Liver (tissue), 9 donors: ENCODE results near the gene TET3. TPM values are rescaled to one million over a fixed set of nuclear protein-coding genes. Genes with fewer than 3 reads are reported as not detected.

Experiments used
- DNase-seq: peaks from one replicate; pipeline ENCODE4 v3.0.0-alpha.2; 2017; ENCODE audit warnings: low spot score
- H3K27ac ChIP-seq, 2 donors: one replicate each; pipeline ENCODE4 v1.7.0; 2013; ENCODE audit warnings: inconsistent platforms in 2 of 2, low read length in 2 of 2, control low read depth in 1 of 2, low read depth in 1 of 2, mild to moderate bottlenecking in 1 of 2
- H3K27me3 ChIP-seq, 4 donors: one replicate each; pipeline versions ENCODE4 v1.6.1 to v1.7.0; 2013; ENCODE audit warnings: low read length in 3 of 4, inconsistent platforms in 1 of 4, mild to moderate bottlenecking in 1 of 4, moderate library complexity in 1 of 4; ENCODE audit not compliant: control insufficient read depth in 4 of 4, insufficient read depth in 4 of 4
- H3K36me3 ChIP-seq, 4 donors: one replicate each; pipeline versions ENCODE4 v1.6.1 to v1.7.0; 2013; ENCODE audit warnings: low read length in 3 of 4, mild to moderate bottlenecking in 3 of 4, low read depth in 1 of 4, moderate library complexity in 1 of 4; ENCODE audit not compliant: control insufficient read depth in 4 of 4, insufficient read depth in 3 of 4
- H3K4me1 ChIP-seq, 4 donors: one replicate each; pipeline versions ENCODE4 v1.6.1 to v1.7.0; 2013; ENCODE audit warnings: low read length in 3 of 4, mild to moderate bottlenecking in 3 of 4, moderate library complexity in 1 of 4; ENCODE audit not compliant: control insufficient read depth in 4 of 4, insufficient read depth in 4 of 4
- H3K4me3 ChIP-seq, 3 donors: one replicate each; pipeline versions ENCODE4 v1.6.1 to v1.7.0; 2013; ENCODE audit warnings: low read length in 3 of 3, control low read depth in 1 of 3, low read depth in 1 of 3, mild to moderate bottlenecking in 1 of 3
- H3K9ac ChIP-seq, 2 donors: one replicate each; pipeline ENCODE4 v1.7.0; 2013; ENCODE audit warnings: low read length in 2 of 2, mild to moderate bottlenecking in 2 of 2, moderate library complexity in 2 of 2, control low read depth in 1 of 2, low read depth in 1 of 2
- H3K9me3 ChIP-seq, 4 donors: one replicate each; pipeline versions ENCODE4 v1.6.1 to v1.7.0; 2013; ENCODE audit warnings: low read length in 3 of 4; ENCODE audit not compliant: control insufficient read depth in 4 of 4
- EGR1 ChIP-seq, 2 donors: IDR thresholded peaks; 2 replicates each; pipeline ENCODE4 v1.6.1; 2016 to 2018; ENCODE audit warnings: antibody characterized with exemption in 2 of 2, low read depth in 2 of 2
- FOXA2 ChIP-seq: IDR thresholded peaks from 2 replicates; pipeline ENCODE4 v1.6.1; 2016; ENCODE audit warnings: antibody characterized with exemption
- GABPA ChIP-seq, 2 donors: IDR thresholded peaks in 1 of 2; conservative IDR thresholded peaks in 1 of 2; 2 replicates each; pipeline ENCODE4 v1.6.1; 2016; ENCODE audit warnings: antibody characterized with exemption in 2 of 2, mild to moderate bottlenecking in 1 of 2, moderate library complexity in 1 of 2
- HNF4A ChIP-seq, 2 donors: conservative IDR thresholded peaks; 2 replicates each; pipeline ENCODE4 v1.6.1; 2016; ENCODE audit warnings: antibody characterized with exemption in 2 of 2, mild to moderate bottlenecking in 2 of 2
- JUND ChIP-seq, 2 donors: IDR thresholded peaks; 2 replicates each; pipeline ENCODE4 v1.6.1; 2016; ENCODE audit warnings: antibody characterized with exemption in 2 of 2
- MAX ChIP-seq: IDR thresholded peaks from 2 replicates; pipeline ENCODE4 v1.6.1; 2016; ENCODE audit warnings: antibody characterized with exemption
- RAD21 ChIP-seq, 2 donors: IDR thresholded peaks; 2 replicates each; pipeline ENCODE4 v1.6.1; 2016; ENCODE audit warnings: antibody characterized with exemption in 2 of 2, mild to moderate bottlenecking in 2 of 2
- REST ChIP-seq: IDR thresholded peaks from 2 replicates; pipeline ENCODE4 v1.6.1; 2016; ENCODE audit warnings: antibody characterized with exemption, mild to moderate bottlenecking
- RXRA ChIP-seq, 2 donors: IDR thresholded peaks; 2 replicates each; pipeline ENCODE4 v1.6.1; 2017 to 2018; ENCODE audit warnings: antibody characterized with exemption in 2 of 2, mild to moderate bottlenecking in 1 of 2
- SP1 ChIP-seq: IDR thresholded peaks from 2 replicates; pipeline ENCODE4 v1.6.1; 2018; ENCODE audit warnings: antibody characterized with exemption, mild to moderate bottlenecking
- TAF1 ChIP-seq: conservative IDR thresholded peaks from 2 replicates; pipeline ENCODE4 v1.6.1; 2016; ENCODE audit warnings: antibody characterized with exemption, mild to moderate bottlenecking
- YY1 ChIP-seq: IDR thresholded peaks from 2 replicates; pipeline ENCODE4 v1.6.1; 2016; ENCODE audit warnings: antibody characterized with exemption, mild to moderate bottlenecking
- WGBS: extraction: QIAGEN DNeasy Blood & Tissue Kit; methylation state at CpG from one replicate; pipeline ENCODE4 v1.1.7; 2013; 5-methylcytosine and 5-hydroxymethylcytosine counted together
- polyA plus RNA-seq, 2 donors: library from polyadenylated mRNA; stranded (reverse) in 1 of 2; unstranded in 1 of 2; fragments of 200-250 nt in 1 of 2; fragments of >200 nt in 1 of 2; fragmentation: Nextera tagmentation in 1 of 2; extraction: Ambion mirVana in 1 of 2; gene quantifications; one replicate each; pipeline versions ENCODE4 v1.2.1 to v1.2.3, GENCODE V29; 2013 to 2015
- total RNA-seq, 2 donors: library from RNA; depleted of rRNA; stranded (reverse); fragments of >200 nt; gene quantifications; one replicate each; pipeline ENCODE4 v1.2.3, GENCODE V29; 2014
- TF ChIP-seq, protein P1 (sequence below): fragments of 150-350 bp; IDR thresholded peaks from 2 replicates; pipeline ENCODE4 v1.5.1; 2017; ENCODE audit warnings: improper control_type of control experiment, low read depth, low read length; ENCODE audit not compliant: missing input control
- TF ChIP-seq, protein P2 (sequence below): IDR thresholded peaks from 2 replicates; pipeline ENCODE4 v1.6.1; 2016; ENCODE audit warnings: antibody characterized with exemption
- donor health status: healthy.
- donor health status: healthy.
- donor health status: healthy.
- donor health status: healthy.
- donor health status: healthy.

The TET3 gene
- total and polyA plus RNA-seq, 4 donors: 0.89 to 16.2 (median 3.2) TPM

DNA sequence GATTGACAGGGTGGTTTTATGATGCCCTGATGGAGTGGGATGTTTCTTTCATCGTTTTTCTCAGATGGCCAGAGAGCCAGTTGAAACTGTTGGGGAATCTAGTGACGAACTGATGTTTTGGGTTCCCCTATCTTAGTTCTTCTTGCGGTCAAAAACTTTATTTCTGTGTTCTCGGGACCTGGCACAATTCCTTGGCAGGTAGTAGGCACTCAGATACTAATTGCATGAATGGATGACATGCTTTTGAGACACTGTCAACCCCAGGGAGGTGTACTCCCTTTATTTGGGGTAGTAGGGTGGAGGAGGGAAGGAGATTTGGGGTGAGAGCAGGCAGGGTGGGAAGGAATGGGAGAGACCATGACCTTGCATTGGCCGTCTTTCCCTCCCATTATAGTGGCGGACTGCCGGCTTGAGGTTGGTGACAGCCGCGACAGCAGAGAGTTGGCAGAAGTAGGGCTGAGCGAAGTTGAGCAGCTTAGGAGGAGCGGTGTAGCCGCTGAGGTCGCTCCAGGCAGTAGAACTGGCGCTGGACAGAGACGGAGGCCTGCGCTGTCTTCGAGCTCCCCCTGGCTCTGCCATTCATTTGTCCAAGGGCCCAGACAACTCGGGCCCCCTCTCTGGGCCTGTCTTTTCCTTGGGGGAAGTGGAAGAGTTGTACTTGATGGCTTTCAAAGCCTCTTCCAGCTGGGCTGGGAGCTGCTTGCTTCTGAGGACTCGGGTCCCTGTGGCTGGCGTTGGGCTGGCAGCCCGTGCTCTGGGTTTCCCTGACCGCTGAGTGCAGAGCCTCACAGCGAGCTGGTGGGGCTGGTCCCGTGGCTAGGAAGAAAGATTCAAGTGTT, 2.6 kb downstream of the TET3 start:
- Histone ChIP-seq H3K9ac (no peak overlapping the region), H3K4me3 (no peak overlapping the region), H3K9me3 (no peaks in the 10 kb centered on the region), H3K4me1 (peaks cover 9 to 48% (median 37%) of the 10 kb centered on the region in 4 donors), H3K27me3 (no peaks in the 10 kb centered on the region), H3K27ac (no peak overlapping the region), H3K36me3 (peaks cover 0 to 2% (median 0%) of the 10 kb centered on the region in 4 donors)
- DNase-seq: no peak
- TF ChIP-seq RAD21 (IDR thresholded peaks at IDR 0.05) (peak; percentile 57 to 63), REST (peak; percentile 24), TAF1 (no peak)
- WGBS: 52% methylated on average over 24 of the region's 24 CpGs

DNA sequence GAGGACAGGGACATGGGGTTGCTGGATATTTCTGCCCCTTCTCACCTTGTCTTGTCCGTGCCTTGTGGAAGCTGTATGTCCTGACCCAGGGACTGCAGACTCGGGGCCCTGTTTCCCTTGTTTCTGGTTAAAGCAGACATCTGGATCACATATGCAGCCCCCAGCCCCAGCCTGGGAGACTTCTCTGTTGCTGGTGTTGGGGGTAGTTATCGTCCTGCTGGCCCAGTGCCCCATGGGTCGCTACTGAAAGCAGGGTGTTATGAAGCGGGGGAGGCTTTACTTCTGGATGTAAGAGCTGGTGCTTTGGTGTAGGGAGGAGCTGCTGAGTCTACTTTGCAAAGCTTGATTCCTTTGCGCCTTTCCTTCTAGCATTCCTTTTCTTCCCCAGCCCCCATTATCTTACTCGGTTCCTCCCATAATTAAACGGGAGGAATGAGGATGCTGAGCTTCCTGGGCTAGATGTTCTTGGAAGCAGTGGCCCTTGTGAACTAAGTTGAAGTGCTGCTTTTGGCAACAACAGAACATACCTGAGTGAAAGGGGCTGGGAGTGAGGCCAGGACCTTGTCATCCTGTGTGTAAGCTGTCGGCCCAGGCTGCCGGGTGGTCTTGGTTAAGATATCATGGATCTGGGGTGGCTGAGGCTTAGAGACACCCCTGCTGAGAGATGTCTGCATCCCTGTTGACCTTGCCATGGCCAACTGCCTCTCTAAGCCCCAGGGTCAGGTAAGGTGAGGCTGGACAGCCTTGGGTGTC, 3.4 kb downstream of the TET3 start:
- TF ChIP-seq RXRA (IDR thresholded peaks at IDR 0.05) (no peak), HNF4A (conservative IDR thresholded peaks at IDR 0.05) (no peak), TAF1 (no peak), REST (no peak), JUND (IDR thresholded peaks at IDR 0.05) (no peak), SP1 (no peak), YY1 (no peak), GABPA (IDR thresholded peaks at IDR 0.05 in 1 of 2, conservative IDR thresholded peaks at IDR 0.05 in 1 of 2) (no peak), MAX (no peak), EGR1 (IDR thresholded peaks at IDR 0.05; ENCODE audit: low read depth in 2 of 2) (no peak), FOXA2 (no peak)
- TF ChIP-seq, protein P1, sequence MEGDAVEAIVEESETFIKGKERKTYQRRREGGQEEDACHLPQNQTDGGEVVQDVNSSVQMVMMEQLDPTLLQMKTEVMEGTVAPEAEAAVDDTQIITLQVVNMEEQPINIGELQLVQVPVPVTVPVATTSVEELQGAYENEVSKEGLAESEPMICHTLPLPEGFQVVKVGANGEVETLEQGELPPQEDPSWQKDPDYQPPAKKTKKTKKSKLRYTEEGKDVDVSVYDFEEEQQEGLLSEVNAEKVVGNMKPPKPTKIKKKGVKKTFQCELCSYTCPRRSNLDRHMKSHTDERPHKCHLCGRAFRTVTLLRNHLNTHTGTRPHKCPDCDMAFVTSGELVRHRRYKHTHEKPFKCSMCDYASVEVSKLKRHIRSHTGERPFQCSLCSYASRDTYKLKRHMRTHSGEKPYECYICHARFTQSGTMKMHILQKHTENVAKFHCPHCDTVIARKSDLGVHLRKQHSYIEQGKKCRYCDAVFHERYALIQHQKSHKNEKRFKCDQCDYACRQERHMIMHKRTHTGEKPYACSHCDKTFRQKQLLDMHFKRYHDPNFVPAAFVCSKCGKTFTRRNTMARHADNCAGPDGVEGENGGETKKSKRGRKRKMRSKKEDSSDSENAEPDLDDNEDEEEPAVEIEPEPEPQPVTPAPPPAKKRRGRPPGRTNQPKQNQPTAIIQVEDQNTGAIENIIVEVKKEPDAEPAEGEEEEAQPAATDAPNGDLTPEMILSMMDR: no peak
- TF ChIP-seq, protein P2, sequence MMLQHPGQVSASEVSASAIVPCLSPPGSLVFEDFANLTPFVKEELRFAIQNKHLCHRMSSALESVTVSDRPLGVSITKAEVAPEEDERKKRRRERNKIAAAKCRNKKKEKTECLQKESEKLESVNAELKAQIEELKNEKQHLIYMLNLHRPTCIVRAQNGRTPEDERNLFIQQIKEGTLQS: no peak
- H3K4me1 ChIP-seq: peaks cover 9 to 45% (median 33%) of the 10 kb centered on the region in 4 donors
- no peak overlapping the region for H3K9ac ChIP-seq

More for the DNA sequence above, 3.4 kb downstream of the TET3 start:
- Histone ChIP-seq H3K27me3 (no peaks in the 10 kb centered on the region), H3K9me3 (no peaks in the 10 kb centered on the region), H3K27ac (no peak overlapping the region), H3K4me3 (no peak overlapping the region), H3K36me3 (peaks cover 0 to 2% (median 0%) of the 10 kb centered on the region in 4 donors)
- 78% methylated on average over 10 of the region's 10 CpGs for WGBS
- no peak for DNase-seq
